GM21360 (cell line): ENCODE data around the gene SLC27A1.

Source experiments
- ATAC-seq: cut with Tn5 transposase; IDR thresholded peaks from one replicate; pipeline ENCODE4 v1.9.1; 2021; ENCODE audit warnings: mild to moderate bottlenecking, moderate library complexity; ENCODE audit not compliant: unreplicated experiment

Gene SLC27A1

DNA sequence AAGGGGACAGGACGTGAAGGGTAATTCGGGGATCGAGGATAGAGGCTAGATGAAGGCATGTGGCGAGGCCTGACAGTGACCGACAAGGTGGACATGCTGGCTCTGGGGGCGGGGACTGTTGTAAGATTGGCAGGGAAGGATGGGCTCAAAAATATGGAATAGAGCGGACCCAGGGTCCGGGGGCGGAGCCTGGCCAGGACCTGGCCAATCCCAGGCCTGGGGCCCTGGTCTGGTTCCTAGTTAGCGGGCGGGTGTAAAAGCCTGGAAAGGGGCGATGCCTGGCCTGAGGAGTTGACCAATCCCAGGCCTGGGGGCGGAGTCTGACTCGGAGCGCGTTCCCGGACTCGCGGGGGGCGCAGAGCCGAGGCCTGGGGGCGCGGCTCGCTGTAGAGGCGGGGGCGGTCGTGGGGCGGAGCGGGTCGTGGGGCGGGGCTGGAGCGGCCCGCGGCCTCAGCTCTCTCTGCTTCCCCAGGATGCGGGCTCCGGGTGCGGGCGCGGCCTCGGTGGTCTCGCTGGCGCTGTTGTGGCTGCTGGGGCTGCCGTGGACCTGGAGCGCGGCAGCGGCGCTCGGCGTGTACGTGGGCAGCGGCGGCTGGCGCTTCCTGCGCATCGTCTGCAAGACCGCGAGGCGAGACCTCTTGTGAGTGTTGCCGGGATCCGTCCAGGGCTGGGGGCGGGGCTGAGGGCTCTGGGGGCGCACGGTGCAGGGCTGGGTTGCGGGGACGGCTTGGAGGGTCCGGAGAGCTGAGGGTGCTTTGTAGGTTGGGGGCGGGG, at the start of gene SLC27A1:
SLC27A1 (plus strand) TSS at position 457 of the 774 bp plus-strand sequence; CDS start at position 474, 17 bp downstream.
- peak; percentile 73 for ATAC-seq

DNA sequence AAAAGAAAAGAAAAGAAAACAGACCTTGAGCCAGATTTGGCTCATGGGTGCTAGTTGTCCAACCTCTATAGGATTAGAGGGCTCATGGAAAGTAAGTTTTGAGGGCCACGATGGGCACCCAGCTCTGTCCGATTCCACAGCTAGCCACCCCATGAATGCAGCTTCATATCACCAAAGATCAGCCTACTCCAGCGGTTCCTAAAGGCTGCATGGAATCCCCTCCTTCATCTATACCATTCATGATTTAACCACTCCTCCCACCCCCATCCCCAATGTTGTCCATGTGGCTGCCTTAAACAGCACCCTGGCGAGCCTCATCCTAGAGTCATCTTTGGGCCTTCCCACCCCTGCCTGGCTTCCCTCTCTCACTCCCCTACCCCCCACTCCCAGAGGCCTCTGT, 48.4 kb upstream of the SLC27A1 start:
- no peak for ATAC-seq

DNA sequence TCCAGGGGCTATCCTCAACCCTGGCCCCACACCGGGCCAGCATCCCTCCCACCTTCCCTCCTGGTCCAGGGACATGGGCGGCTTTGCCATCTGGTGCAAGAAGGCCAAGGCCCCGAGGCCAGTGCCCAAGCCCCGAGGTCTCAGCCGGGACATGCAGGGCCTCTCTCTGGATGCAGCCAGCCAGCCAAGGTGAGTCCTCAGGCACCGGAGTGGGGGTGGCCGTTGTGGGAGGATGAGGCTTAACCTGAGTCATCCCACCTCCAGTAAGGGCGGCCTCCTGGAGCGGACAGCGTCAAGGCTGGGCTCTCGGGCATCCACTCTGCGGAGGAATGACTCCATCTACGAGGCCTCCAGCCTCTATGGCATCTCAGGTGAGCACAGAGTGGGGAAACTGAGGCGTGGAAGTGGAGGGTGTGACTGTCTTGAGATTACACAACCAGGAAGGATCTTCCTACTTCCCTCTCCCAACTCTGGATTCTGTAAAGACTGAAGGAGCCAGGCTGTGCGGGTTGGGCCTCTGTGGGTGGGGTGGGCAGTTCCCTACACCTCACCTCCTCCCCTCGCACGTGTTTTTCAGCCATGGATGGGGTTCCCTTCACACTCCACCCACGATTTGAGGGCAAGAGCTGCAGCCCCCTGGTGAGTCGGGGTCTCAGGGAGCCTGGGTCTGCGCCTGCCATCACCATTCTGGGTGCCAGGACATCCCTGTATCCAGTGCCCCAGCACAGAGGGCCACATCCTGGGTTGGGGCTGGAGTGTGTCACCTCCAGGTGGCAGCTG, 46.7 kb upstream of the SLC27A1 start:
- ATAC-seq, result no peak

DNA sequence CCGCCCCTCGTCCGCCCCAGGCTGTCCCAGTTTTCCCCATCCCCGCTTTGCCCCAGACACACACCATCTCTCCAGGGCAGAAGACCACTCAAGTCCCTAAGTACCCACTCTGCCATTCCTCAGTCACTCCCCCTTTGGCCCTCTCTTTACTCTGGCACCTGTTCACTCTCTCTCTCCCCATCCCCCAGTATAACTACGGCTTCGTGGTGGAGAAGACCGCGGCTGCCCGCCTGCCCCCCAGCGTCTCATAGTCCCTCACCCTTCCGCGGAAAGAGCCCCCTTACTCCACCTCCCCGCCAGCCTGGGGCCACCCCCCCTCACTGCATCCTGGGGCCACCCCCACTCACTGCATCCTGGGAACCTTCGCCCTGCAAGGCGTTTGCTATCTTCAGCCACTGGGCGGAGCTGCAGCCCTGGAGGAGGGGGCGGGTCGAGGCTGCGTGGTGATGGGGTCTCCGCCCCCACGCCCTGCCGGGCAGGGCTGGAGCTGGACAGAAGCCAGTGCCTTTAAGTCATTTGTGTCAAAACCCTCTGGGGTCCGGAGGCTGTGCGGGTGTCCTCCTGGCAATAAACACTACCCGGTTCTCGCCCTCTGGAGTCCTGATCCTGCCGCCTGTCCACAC, 45.5 kb upstream of the SLC27A1 start:
- ATAC-seq, result no peak

DNA sequence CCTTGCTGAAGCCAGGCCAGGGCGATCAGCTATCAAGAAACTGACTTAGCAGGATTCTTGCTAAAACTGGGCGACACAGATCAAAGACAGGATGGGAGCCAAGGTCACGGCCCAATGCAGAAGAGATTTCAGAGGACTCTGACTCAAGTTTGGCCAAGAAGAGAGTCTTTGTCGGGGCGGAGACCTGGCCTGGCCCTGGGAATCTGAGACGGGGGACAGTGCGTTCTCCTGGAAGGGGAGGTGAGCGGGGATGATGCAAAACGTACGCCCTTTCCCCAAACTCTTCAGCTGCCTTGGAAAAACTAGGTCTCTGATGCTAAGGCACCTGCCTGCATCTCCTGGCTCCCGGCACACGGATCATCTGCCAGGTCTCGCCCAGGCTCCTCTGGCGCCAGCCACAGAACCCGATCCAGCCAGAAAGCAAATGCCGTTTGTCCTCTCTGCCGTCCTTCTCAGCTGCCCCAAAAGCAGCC, 40.6 kb upstream of the SLC27A1 start:
- no peak for ATAC-seq

DNA sequence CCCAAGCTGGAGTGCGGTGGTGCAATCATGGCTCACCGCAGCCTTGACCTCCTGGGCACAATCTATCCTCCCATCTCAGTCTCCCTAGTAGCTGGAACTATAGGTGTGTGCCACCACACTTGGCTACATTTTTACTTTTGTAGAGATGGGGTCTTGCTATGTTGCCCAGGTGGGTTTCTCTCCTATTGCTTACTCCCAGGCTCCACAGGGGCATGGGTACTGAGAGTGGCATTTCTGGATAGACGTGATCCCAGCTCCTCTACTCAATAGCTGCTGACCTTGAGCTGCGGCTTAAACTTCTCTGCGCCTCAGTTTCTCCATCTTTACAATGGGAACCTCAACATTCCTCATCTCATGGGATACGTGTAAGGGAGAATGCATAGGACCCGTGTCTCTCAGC, 38.9 kb upstream of the SLC27A1 start:
- no peak for ATAC-seq

DNA sequence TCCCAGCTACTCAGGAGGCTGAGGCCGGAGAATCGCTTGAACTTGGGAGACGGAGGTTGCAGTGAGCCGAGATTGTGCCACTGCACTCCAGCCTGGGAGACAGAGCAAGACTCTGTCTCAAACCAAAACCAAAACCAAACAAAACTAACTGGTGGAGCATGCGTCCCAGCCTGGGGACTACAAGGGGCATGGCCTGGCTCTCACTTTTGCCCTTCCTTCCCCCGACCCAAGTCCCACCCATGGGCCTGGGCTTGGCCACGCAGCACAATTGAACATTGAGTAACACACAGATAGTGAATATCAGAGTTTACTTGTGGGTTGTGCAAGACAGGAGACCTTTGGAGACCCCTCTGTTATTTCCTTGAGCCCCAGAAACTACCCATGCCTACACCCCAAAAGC, 35.1 kb upstream of the SLC27A1 start:
- no peak for ATAC-seq

DNA sequence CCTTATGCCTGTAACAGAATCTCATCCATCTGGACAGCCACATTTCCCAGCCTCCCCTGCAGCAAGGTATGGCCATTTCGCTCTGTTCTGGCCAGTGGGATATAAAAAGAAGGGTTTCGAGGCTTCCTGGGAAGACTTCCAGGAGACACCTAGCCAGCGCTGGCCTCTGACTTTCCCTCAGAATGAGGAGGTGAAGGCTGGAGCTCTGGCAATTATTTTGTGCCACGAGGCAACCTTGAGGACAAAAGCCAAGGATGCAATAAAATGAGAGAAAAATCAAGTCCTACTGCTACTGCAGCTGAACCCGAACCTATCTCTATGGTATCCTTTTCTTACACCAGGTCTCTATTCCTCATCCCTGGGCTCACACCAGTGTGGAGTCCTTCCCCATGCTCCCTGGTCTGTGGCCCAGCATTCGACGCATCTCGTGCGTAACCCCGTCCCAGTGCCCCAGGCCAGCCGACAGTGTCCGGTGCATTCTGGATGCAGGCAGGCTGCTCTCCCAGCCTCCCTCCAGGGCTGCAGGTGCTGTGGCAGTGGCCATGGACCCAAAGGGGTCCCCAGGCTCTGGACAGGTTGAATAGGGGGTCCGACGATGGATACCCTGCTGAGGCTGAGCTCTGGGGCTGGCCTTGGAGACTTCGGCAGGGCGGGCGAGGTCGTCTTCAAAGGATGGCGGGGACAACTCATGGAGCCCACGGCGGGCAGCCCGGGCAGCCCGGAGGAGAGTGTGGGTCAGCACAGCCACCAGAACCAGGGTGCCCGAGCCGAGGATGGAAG, 34.0 kb upstream of the SLC27A1 start:
- ATAC-seq, result no peak

DNA sequence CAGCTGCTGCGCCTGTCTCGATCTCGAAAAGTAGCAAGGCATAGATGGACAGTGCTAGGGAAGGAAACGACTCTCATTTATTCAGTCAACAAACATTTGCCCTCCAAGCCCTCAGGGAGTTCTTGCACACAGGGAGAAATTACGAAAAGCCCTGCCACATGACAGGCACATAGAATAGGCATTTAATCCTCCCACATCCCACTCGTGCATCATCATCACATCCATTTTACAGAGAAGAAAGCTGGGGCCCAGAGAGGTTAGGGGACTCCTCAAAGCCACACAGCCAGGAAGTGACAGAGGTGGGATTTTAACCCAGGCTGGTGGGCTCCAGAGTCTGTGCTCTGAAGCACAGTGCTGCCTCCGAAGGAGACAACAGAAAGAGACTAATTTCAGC, 33.5 kb upstream of the SLC27A1 start:
- no peak for ATAC-seq

DNA sequence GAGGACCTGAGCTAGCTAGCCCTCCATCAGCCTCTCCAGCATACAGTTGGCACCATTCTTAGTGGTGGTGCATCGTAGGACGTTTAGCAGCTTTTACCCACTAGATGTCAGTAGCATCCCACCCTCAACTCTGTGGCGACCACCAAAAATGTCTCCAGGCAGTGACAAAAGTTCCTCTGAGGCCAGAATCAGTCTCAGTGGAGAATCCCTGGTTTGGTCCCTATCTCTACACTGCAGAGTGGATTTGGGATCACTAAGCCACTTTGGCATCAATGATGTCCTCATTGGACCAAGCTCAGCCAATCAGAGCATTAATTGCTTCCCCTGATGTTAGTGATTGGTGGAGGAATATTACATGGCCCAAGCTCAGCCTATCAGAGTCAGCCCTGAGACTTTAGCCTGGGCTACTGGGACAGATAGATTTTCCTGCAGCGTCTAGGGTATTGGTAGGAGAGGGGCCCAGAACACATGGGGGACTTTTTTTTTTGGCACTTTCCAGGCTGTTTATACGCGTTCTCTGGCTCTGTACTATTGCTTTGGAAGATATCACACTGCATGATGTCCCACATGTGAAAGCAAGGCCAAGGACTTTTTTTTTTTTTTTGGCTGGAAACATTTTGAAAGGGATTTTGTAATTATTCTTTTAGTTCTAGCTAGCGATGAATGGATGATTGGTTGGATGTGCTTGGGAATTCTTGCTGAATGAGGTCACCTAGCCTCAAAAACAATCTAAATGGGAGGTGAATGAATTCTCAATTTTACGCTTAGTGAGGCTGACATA, 28.9 kb upstream of the SLC27A1 start:
- no peak for ATAC-seq

DNA sequence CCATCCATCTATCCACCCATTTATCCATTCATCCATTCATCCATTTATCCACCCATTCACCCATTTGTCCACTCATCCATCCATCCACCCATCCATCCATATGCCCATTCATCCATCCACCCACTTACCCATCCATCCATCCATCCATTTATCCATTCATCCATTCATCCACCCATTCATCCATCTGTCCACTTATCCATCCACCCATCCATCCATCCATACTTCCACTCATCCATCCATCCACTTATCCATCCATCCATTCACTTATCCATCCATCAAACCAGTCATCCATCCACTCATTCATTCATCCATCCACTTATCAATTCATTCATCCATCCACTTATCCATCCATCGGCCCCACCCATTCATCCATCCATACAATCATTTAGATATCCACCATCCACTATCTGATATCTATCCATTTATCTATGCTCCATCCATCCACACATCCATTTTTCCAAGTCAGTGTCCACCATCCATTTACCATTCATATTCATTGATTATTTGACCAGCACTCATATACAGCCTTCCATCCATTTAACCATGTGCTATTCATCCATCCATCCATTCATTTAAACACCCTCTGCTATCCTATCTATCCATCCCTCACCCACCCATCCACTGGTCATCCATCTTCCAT, 24.7 kb upstream of the SLC27A1 start:
- no peak for ATAC-seq

DNA sequence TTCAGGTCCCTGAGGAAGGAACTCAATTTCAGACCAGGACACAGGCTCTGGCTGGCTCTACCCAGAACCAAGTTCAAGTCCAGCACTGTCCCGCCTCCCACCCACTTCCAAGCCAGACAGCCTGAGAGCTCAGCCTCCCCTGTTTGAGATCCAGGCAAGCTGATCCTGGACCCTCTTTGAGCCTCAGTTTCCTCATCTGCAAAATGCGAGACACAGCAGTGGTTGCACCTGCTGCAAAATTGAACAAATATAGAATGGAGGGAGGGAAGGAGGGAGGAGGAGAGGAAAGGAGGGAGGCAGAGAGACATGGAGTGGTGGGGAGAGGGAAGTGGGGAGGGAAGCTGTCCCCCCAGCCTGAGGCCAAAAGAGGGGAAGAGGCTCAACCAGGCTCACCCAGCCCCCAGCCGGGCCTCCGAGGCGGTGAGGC, 22.6 kb upstream of the SLC27A1 start:
- no peak for ATAC-seq

DNA sequence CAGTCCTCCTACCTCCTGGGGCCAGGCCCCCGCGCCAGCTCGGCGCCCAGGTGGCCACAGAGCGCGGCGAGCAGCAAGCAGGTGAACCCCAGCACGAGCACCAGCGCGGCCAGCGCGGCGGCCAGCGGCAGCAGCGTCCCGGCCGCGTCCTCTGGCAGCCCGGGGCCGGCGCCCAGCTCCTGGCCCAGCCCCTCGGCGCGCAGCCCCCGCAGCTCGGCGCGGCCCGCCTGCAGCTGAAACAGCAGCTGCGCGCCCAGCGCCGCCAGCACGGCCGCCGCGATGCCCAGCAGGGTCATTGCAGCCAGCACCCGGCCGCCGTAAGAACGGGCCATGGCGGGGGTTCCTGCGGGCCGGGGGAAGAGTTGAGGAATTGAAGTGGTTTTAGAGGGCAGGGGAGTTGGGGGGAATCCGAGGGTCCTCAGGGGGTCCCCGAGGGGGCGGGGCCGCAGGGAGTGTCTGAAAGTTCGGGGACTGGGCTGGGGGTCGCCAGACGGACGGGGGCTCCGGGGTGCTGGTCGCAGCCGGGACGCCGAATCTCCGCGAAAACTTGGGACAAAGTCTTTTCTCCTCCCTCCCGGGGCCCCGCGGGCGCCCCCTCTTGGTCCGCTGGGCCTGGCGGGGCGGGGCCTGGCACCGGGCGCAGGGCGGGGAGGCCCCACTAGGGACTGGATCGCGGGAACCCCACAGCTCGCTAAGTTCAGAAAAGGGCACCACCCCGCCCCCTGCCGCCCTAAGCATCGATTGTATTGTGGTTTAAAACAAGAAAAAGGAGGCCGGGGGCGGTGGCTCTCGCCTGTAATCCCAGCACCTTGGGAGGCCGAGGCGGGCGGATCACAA, 22.0 kb upstream of the SLC27A1 start, which contains the start of gene TMEM221:
TMEM221 (minus strand) TSS at position 538 of the 837 bp plus-strand sequence; CDS start at position 332, 206 bp downstream.
- ATAC-seq, result no peak

DNA sequence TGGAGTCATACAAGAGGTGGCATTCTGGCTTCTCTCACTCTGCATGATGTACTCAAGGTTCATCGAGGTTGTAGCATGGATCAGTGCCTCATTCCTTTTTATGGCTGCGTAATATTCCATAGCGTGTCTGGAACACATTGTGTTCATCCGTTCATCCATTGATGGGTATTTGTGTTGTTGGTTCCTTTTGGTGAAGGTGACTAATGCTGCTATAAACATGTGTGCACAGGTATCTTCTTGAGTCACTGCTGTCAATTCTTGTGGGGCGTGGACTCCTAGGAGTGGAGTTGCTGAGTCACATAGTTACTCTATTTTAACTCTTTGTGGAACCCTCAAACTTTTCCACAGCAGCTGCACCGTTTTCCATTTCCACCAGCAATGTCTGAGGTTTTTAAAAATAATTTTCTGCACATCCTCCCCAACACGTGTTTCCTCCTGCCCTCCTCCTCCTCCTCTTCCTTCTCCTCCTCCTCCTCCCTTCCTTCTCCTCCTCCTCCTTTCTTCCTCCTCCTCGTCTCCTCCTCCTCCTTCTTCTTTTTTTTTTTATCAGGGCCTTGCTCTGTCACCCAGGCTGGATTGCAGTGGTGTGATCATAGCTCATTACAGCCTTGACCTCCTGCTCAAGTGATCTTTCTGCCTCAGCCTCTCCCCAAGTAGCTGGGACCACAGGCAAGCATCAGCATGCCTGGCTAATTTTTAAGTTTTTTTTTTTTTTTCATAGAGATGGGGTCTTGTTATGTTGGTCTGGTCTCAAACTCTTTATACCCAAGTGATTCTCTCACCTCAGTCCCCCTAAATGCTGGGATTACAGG, 19.9 kb upstream of the SLC27A1 start:
- ATAC-seq, result no peak

DNA sequence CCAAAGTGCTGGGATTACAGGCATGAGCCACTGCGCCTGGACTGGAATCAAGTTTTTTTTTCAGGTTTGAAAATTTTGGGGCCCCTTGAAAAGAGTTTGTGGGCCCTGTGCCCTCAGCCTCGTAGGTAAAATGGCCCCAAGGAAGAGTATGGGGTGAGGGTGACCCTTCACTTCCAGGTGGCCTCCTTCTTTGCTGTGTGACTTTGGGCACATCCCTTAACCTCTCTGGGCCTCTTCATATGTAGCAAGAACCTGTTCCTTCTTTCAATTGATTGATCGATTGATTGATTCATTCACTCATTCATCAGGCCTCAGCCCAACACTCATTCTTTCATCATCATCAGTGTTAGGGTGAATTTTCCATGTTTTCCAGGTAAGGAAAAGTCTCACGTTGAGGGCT, 18.5 kb upstream of the SLC27A1 start:
- ATAC-seq, result no peak

DNA sequence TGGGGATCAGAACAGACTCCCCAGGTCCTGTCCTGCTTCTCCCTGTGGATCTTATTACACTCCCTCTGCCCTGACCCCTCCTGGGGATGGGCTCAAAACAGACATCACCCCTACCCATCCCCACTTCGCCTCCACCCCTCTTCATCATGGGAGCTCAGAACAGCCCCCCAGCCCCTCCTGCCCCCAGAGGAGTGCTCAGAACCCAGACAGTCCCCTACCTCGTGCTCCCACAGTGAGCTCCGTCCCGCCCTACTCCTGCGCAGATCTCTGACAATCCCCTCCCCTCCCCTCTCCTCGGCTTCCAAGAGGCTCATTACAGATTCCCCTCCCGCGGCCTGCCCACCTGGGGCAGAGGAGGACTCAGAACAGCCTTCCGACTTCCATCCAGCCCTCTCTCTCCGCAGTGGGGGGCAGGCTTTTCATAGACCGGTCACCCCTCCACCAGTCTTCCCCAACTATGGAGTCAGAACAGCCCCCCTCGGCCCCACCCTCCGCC, 15.7 kb upstream of the SLC27A1 start:
- ATAC-seq, result no peak

DNA sequence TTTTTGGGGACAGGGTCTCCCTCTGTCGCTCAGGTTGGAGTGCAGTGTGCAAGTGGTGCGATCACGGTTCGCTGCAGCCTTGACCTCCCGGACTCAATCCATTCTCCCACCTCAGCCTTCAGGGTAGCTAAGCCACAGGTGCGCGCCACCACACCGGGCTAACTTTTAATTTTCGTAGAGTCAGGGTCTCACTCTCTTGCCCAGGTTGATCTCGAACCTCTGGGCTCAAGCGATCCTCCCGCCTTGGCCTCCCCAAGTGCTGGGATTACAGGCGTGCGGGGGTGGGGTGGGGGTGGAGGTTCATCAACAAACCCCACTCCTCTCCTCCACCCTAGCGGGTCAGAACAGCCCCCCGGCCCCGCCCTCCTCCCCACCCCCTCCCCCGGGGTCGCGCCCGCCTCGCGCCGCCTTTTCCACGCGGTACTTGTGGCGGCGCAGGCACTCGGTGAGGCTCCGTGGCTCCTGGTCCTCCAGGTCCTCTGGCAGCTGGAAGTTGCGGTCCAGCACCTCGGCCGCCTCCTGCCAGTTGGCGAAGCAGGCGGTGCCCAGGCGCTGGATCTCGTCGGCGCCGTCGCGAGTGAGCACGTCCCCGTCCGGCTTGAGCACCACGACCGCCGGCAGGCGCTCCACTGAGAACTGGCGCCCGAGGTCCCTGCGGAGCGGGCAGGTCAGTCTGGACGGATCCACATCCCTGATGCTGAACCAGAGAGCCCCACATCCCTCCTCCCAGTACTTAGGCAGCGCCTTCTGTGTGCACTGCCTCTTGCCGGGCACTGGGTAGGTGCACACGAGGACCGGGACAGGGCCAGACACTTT, 14.8 kb upstream of the SLC27A1 start:
- ATAC-seq, result no peak
